IPS-20b (cell line): ENCODE measurements around the gene CLEC3B.
"Not testable (repeated sequence)": the region's sequence is repeated elsewhere in the genome, so short reads cannot be mapped to it uniquely, and the experiment has no call there.

Source experiments
- H3K27ac ChIP-seq: one replicate; pipeline ENCODE4 v1.5.1; 2013; ENCODE audit warnings: low read length
- H3K27me3 ChIP-seq: 2 replicates; pipeline ENCODE4 v1.6.1; 2013; ENCODE audit warnings: mild to moderate bottlenecking, low read length, inconsistent platforms; ENCODE audit not compliant: insufficient read depth
- H3K36me3 ChIP-seq: 2 replicates; pipeline ENCODE4 v1.6.1; 2013; ENCODE audit warnings: low read depth, mild to moderate bottlenecking, inconsistent platforms, low read length, moderate library complexity; ENCODE audit not compliant: insufficient read depth
- H3K4me1 ChIP-seq: 2 replicates; pipeline ENCODE4 v1.6.1; 2013; ENCODE audit warnings: mild to moderate bottlenecking, control low read depth, inconsistent platforms, low read length, moderate library complexity; ENCODE audit not compliant: insufficient read depth
- H3K4me3 ChIP-seq: 2 replicates; pipeline ENCODE4 v1.5.1; 2013; ENCODE audit warnings: mild to moderate bottlenecking, low read length, inconsistent platforms
- H3K9ac ChIP-seq: 2 replicates; pipeline ENCODE4 v1.6.1; 2013; ENCODE audit warnings: low read depth, mild to moderate bottlenecking, inconsistent platforms, low read length, moderate library complexity
- H3K9me3 ChIP-seq: 2 replicates; pipeline ENCODE4 v1.6.1; 2013; ENCODE audit warnings: mild to moderate bottlenecking, low read depth, low read length, inconsistent platforms; ENCODE audit not compliant: insufficient read depth

Gene CLEC3B

GRCh38 chr3:45041666-45042065 lies 15.6 kb downstream of the CLEC3B start:
- Histone ChIP-seq H3K27ac (no peak overlapping the region), H3K9ac (no peak overlapping the region), H3K27me3 (peaks cover 9% of the 10 kb centered on the region), H3K4me3 (no peak overlapping the region), H3K4me1 (peaks cover 10% of the 10 kb centered on the region; the same call in 1 of the 2 replicates), H3K9me3 (no peaks in the 10 kb centered on the region), H3K36me3 (no peaks in the 10 kb centered on the region)

- H3K27me3 ChIP-seq: peaks cover 4% of the 10 kb centered on the region
- H3K9ac ChIP-seq: no peak overlapping the region
- no peak overlapping the region for H3K27ac ChIP-seq
- H3K4me3 ChIP-seq: no peak overlapping the region
- H3K36me3 ChIP-seq: no peaks in the 10 kb centered on the region
- H3K4me1 ChIP-seq: peaks cover 10% of the 10 kb centered on the region; the same call in 1 of the 2 replicates
- no peaks in the 10 kb centered on the region for H3K9me3 ChIP-seq
These were observed 16.1 kb downstream of the CLEC3B start for GRCh38 chr3:45042162-45042561.

GRCh38 chr3:45043728-45044299 lies 17.7 kb downstream of the CLEC3B start:
- no peak overlapping the region for H3K9ac ChIP-seq
- no peak overlapping the region for H3K27ac ChIP-seq
- no peaks in the 10 kb centered on the region for H3K36me3 ChIP-seq
- H3K27me3 ChIP-seq: peaks cover 5% of the 10 kb centered on the region; the same call in 1 of the 2 replicates
- no peaks in the 10 kb centered on the region for H3K9me3 ChIP-seq
- H3K4me1 ChIP-seq: 0 out of 2 replicates have a peak, but pooled peaks cover 4% of the 10 kb centered on the region
- H3K4me3 ChIP-seq: no peak overlapping the region

GRCh38 chr3:45048244-45048643 lies 22.1 kb downstream of the CLEC3B start:
- Histone ChIP-seq H3K9me3 (no peaks in the 10 kb centered on the region), H3K27ac (no peak overlapping the region), H3K9ac (no peak overlapping the region; the same call in 1 of the 2 replicates), H3K27me3 (peaks cover 28% of the 10 kb centered on the region), H3K36me3 (no peaks in the 10 kb centered on the region), H3K4me3 (no peak overlapping the region), H3K4me1 (0 out of 2 replicates have a peak, but pooled peaks cover 4% of the 10 kb centered on the region)

- Histone ChIP-seq H3K9ac (no peak overlapping the region), H3K9me3 (no peaks in the 10 kb centered on the region), H3K27me3 (peaks cover 37% of the 10 kb centered on the region), H3K4me1 (no peaks in the 10 kb centered on the region), H3K4me3 (no peak overlapping the region), H3K36me3 (no peaks in the 10 kb centered on the region), H3K27ac (no peak overlapping the region)
These were observed 23.7 kb downstream of the CLEC3B start for GRCh38 chr3:45049807-45050206.

- Histone ChIP-seq H3K4me3 (no peak overlapping the region), H3K27me3 (peaks cover 55% of the 10 kb centered on the region), H3K9me3 (no peaks in the 10 kb centered on the region), H3K4me1 (no peaks in the 10 kb centered on the region; the same call in 1 of the 2 replicates), H3K36me3 (no peaks in the 10 kb centered on the region), H3K27ac (no peak overlapping the region), H3K9ac (no peak overlapping the region)
These were observed 25.6 kb downstream of the CLEC3B start for GRCh38 chr3:45051685-45052084.

- not testable (repeated sequence) for H3K9ac ChIP-seq, H3K9me3 ChIP-seq, H3K36me3 ChIP-seq, H3K4me1 ChIP-seq, H3K27ac ChIP-seq, H3K4me3 ChIP-seq
- peaks cover 71% of the 10 kb centered on the region for H3K27me3 ChIP-seq
These were observed 27.7 kb downstream of the CLEC3B start for GRCh38 chr3:45053805-45054195.

GRCh38 chr3:45054196-45054857 lies 28.2 kb downstream of the CLEC3B start:
- H3K27me3 ChIP-seq: peaks cover 72% of the 10 kb centered on the region
- H3K27ac ChIP-seq: no peak overlapping the region
- no peaks in the 10 kb centered on the region for H3K36me3 ChIP-seq
- no peak overlapping the region for H3K4me3 ChIP-seq
- no peaks in the 10 kb centered on the region for H3K9me3 ChIP-seq
- H3K4me1 ChIP-seq: no peaks in the 10 kb centered on the region; the same call in 1 of the 2 replicates
- no peak overlapping the region for H3K9ac ChIP-seq

- H3K4me1 ChIP-seq: peaks cover 2% of the 10 kb centered on the region
- H3K36me3 ChIP-seq: no peaks in the 10 kb centered on the region
- H3K9ac ChIP-seq: no peak overlapping the region
- H3K27me3 ChIP-seq: peaks cover 76% of the 10 kb centered on the region
- H3K4me3 ChIP-seq: no peak overlapping the region
- H3K27ac ChIP-seq: no peak overlapping the region
- no peaks in the 10 kb centered on the region for H3K9me3 ChIP-seq
These were observed 28.9 kb downstream of the CLEC3B start for GRCh38 chr3:45055032-45055410.

- H3K9me3 ChIP-seq: no peaks in the 10 kb centered on the region
- H3K36me3 ChIP-seq: no peaks in the 10 kb centered on the region
- peaks cover 75% of the 10 kb centered on the region for H3K27me3 ChIP-seq
- H3K27ac ChIP-seq: no peak overlapping the region
- peaks cover 6% of the 10 kb centered on the region for H3K4me1 ChIP-seq
- H3K4me3 ChIP-seq: no peak overlapping the region
- H3K9ac ChIP-seq: no peak overlapping the region
These were observed 29.5 kb downstream of the CLEC3B start for GRCh38 chr3:45055411-45056143.

GRCh38 chr3:45056608-45057301 lies 30.7 kb downstream of the CLEC3B start:
- Histone ChIP-seq H3K4me1 (peaks cover 9% of the 10 kb centered on the region), H3K4me3 (no peak overlapping the region), H3K9me3 (no peaks in the 10 kb centered on the region), H3K27ac (no peak overlapping the region), H3K9ac (no peak overlapping the region), H3K27me3 (peaks cover 80% of the 10 kb centered on the region), H3K36me3 (no peaks in the 10 kb centered on the region)
